DND-41 (cell line): ENCODE measurements around the gene MRPL36.

ENCODE experiments used
- ATAC-seq: fragments of 200-7000 bp; cut with Tn5 transposase; 3 replicates; pipeline ENCODE4 v1.9.1; 2021; ENCODE audit warnings: low read depth; ENCODE audit not compliant: insufficient read depth
- DNase-seq: peaks from one replicate; pipeline ENCODE4 v3.0.0-alpha.2; 2020
- H2AFZ ChIP-seq: 2 replicates; pipeline ENCODE4 v1.6.0; 2012; ENCODE audit warnings: low read depth, low read length
- H3K27ac ChIP-seq: 2 replicates; pipeline ENCODE4 v1.5.1; 2012; ENCODE audit warnings: low read length, inconsistent platforms
- H3K27me3 ChIP-seq: fragments of 200-600 bp; sonication (generic); 2 replicates; pipeline ENCODE4 v1.6.0; 2012; ENCODE audit warnings: low read length, mild to moderate bottlenecking, inconsistent platforms; ENCODE audit not compliant: insufficient read depth, poor library complexity
- H3K36me3 ChIP-seq: 2 replicates; pipeline ENCODE4 v1.5.1; 2012; ENCODE audit warnings: low read length, inconsistent platforms; ENCODE audit not compliant: insufficient read depth
- H3K4me1 ChIP-seq: 2 replicates; pipeline ENCODE4 v1.5.1; 2012; ENCODE audit warnings: mild to moderate bottlenecking, low read length; ENCODE audit not compliant: insufficient read depth
- H3K4me2 ChIP-seq: 2 replicates; pipeline ENCODE4 v1.6.0; 2012; ENCODE audit warnings: mild to moderate bottlenecking, moderate library complexity, low read length, inconsistent platforms; ENCODE audit not compliant: insufficient read depth
- H3K4me3 ChIP-seq, 2 experiments: fragments of 200-600 bp in 1 of 2; shearing (Covaris generic) in 1 of 2; 2 replicates each; pipeline ENCODE4 v1.5.1; 2012 to 2016; ENCODE audit warnings: inconsistent platforms in 2 of 2, low read length in 2 of 2, mild to moderate bottlenecking in 2 of 2, low read depth in 1 of 2, moderate library complexity in 1 of 2
- H3K79me2 ChIP-seq: 2 replicates; pipeline ENCODE4 v1.6.0; 2012; ENCODE audit warnings: low read length, inconsistent platforms; ENCODE audit not compliant: insufficient read depth
- H3K9ac ChIP-seq: 2 replicates; pipeline ENCODE4 v1.6.0; 2012; ENCODE audit warnings: low read depth, mild to moderate bottlenecking, inconsistent platforms, low read length, moderate library complexity
- H3K9me3 ChIP-seq: 2 replicates; pipeline ENCODE4 v1.5.1; 2012; ENCODE audit warnings: low read length, moderate library complexity, mild to moderate bottlenecking, inconsistent platforms; ENCODE audit not compliant: insufficient read depth, severe bottlenecking
- H4K20me1 ChIP-seq: 2 replicates; pipeline ENCODE4 v1.6.0; 2012; ENCODE audit warnings: low read length; ENCODE audit not compliant: insufficient read depth
- EZH2 ChIP-seq: IDR thresholded peaks from 3 replicates; pipeline ENCODE4 v1.6.1; 2012; ENCODE audit warnings: borderline replicate concordance, low read depth, mild to moderate bottlenecking, moderate library complexity, low read length, inconsistent platforms; ENCODE audit not compliant: severe bottlenecking
- TF ChIP-seq, protein P1 (sequence below): IDR thresholded peaks from 2 replicates; pipeline ENCODE4 v1.5.1; 2012; ENCODE audit warnings: borderline replicate concordance, low read length, moderate library complexity, mild to moderate bottlenecking; ENCODE audit not compliant: poor library complexity, severe bottlenecking; ENCODE audit errors: extremely low read depth

The MRPL36 gene

DNA sequence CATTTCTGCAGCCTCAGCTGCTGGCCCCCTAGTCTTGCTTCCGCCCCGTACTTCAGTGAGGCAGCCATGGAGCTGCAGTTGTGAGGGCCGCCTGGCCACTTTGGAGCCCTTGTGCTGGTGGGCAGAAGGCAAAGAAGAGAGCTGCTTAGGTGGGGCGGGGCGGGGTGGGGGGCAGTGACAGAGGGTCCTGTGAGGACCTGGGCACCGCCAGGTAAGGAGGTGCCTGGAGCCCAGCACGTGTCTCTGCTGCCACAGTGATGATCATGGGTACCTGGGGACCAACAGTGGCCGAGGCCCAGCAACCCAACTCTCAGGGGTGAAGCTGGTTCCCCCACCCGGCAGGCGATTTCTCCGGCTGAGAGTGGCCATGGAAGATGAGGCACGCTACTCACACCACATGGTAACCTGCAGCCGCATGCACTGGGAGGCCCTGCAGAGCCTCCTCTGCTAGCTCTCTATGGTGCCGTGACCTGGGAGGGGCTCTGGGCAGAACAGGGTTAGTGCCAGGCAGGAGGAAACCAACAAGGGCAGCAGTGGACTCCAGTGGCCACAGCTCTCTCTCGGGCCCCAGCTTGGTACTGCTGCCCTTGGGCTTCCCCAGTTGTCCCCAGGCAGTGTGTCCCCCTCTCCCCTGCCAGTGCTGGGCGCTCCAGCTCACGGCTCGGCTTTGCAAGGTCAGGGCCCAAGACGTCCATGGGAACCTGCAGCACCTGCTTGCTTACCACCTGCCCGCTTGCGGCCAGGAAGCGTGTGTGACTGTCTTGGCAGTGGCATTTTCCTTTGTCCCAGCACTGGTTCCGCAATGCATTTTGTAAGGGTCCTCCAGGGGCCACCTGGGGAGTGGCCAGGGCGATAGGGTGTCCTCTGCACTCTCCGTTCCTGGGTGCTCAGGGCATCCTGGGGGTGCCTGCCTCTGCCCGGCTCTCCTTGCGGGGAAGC, 25.5 kb upstream of the MRPL36 start:
- Histone ChIP-seq H3K27ac (no peak overlapping the region), H3K27me3 (no peaks in the 10 kb centered on the region), H3K9me3 (no peaks in the 10 kb centered on the region), H2AFZ (no peak overlapping the region), H3K9ac (no peak overlapping the region), H3K4me1 (no peaks in the 10 kb centered on the region), H3K36me3 (peaks cover 57% of the 10 kb centered on the region), H3K79me2 (no peaks in the 10 kb centered on the region), H3K4me2 (no peak overlapping the region), H3K4me3 (no peak overlapping the region), H4K20me1 (peaks cover 10% of the 10 kb centered on the region)
- DNase-seq (no peak), ATAC-seq (no peak)
- TF ChIP-seq EZH2: no peak
- TF ChIP-seq, protein P1, sequence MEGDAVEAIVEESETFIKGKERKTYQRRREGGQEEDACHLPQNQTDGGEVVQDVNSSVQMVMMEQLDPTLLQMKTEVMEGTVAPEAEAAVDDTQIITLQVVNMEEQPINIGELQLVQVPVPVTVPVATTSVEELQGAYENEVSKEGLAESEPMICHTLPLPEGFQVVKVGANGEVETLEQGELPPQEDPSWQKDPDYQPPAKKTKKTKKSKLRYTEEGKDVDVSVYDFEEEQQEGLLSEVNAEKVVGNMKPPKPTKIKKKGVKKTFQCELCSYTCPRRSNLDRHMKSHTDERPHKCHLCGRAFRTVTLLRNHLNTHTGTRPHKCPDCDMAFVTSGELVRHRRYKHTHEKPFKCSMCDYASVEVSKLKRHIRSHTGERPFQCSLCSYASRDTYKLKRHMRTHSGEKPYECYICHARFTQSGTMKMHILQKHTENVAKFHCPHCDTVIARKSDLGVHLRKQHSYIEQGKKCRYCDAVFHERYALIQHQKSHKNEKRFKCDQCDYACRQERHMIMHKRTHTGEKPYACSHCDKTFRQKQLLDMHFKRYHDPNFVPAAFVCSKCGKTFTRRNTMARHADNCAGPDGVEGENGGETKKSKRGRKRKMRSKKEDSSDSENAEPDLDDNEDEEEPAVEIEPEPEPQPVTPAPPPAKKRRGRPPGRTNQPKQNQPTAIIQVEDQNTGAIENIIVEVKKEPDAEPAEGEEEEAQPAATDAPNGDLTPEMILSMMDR: no peak

DNA sequence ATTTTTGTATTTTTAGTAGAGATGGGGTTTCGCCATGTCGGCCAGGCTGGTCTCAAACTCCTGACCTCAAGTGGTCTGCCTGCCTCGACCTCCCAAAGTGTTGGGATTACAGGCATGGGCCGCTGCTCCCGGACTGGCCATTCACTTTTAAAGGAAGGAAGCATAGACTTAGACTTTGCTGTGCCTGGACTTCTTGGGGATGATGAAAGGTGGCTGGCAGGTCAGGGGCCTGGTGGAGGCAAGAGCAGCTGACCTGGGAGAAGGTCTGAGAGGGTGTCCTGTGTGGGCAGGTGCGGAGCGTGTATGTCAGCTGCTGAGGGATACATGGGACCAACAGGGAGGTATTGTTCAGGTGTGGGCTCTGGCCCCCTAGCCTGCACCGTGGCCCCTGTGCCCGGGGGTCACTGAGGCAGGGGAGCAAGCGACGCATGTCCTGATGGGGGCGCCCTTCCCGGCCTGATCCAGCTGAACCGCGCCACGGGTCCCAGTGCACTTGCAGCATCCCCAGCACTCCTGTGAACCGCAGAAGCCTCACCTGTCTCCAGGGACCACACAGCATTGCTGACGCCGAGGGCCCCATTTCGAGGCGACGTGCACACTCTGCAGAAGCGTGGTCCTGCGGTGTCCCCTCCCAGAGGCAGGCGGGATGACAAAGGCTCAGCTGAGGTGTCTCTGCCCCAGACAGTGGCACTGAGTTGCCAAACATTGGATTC, 24.6 kb upstream of the MRPL36 start:
- H3K79me2 ChIP-seq: no peaks in the 10 kb centered on the region
- H3K4me2 ChIP-seq: no peak overlapping the region
- no peak overlapping the region for H3K9ac ChIP-seq
- H3K27ac ChIP-seq: no peak overlapping the region
- H2AFZ ChIP-seq: no peak overlapping the region
- H3K4me1 ChIP-seq: no peaks in the 10 kb centered on the region
- H3K36me3 ChIP-seq: peaks cover 65% of the 10 kb centered on the region
- no peak overlapping the region for H3K4me3 ChIP-seq
- H4K20me1 ChIP-seq: peaks cover 10% of the 10 kb centered on the region
- no peak for ATAC-seq
- no peak for DNase-seq
- no peaks in the 10 kb centered on the region for H3K27me3 ChIP-seq
- H3K9me3 ChIP-seq: no peaks in the 10 kb centered on the region
- TF ChIP-seq EZH2: no peak
- TF ChIP-seq, protein P1: peak; percentile 12

DNA sequence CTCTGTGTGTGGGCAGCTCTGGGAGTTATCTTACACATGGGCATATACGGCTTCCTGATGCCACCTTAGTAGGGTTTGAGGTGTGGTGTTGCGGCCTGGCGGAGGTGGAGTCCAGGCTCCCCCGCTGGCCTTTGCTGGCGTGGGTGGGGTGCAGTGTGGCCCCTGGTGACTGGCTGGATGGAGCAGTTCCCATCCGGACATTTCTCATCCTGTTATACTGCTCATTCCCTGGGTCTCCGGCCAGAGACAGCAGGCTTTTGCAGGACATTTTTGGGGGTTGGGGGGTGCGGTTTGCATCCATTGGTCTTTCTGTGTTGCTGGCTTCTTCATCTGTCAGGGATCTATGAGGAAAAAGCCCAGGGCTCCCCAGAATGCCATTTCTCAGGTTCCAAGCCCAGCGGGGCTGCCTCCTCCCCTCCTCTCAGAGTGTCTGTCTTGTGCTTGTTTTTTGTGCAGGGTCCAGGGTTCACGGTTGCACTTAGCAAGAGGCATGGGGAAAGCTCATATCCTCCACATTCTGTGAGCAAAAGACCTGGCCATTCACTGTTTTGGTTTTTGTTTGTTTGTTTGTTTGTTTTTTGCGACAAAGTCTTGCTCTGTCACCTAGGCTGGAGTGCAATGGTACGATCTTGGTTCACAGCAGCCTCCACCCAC, 23.9 kb upstream of the MRPL36 start:
- ATAC-seq: no peak
- H4K20me1 ChIP-seq: peaks cover 10% of the 10 kb centered on the region
- H3K36me3 ChIP-seq: peaks cover 72% of the 10 kb centered on the region
- H2AFZ ChIP-seq: no peak overlapping the region
- TF ChIP-seq EZH2: no peak
- TF ChIP-seq, protein P1: no peak
- no peaks in the 10 kb centered on the region for H3K27me3 ChIP-seq
- H3K9ac ChIP-seq: no peak overlapping the region
- H3K4me2 ChIP-seq: no peak overlapping the region
- no peak overlapping the region for H3K27ac ChIP-seq
- H3K4me3 ChIP-seq: no peak overlapping the region
- no peaks in the 10 kb centered on the region for H3K9me3 ChIP-seq
- no peaks in the 10 kb centered on the region for H3K79me2 ChIP-seq
- no peak for DNase-seq
- no peaks in the 10 kb centered on the region for H3K4me1 ChIP-seq
